ENCODE measurements around the gene DCST2.

The DCST2 gene

GRCh38 chr1:155008015-155008941 lies 25.3 kb downstream of the DCST2 start:
- no peak for DNase-seq

DNA sequence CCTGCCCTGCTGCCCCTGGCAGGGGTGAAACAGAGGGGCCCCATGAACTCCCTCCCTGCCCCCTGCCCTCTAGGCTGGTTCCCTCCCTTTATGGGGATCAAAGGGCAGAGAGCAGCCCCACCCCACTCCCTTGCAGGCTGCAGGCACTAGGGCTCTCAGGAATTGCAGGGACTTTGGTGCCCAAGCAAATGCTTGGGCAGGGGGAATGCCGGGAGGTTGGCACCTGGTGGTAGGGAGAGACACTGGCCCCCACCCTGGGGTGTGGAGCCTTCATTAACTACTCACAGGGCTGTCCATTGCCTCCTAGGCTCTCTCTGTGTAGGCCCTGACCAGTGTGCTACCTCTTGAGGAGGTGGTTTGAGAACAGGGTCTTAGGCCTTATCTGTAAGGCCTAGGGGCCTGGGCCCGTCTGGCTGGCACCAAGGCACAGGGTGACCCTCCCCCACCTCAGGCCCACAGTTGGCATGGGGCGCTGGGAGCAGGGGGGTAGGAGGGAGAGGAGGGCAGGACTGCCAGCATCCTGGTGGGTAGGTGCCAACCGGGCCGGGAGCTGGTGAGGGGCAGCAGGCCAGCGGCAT lies 26.2 kb downstream of the DCST2 start:
- no peak for DNase-seq

GRCh38 chr1:155006601-155007101 lies 26.9 kb downstream of the DCST2 start:
- DNase-seq, result no peak

DNA sequence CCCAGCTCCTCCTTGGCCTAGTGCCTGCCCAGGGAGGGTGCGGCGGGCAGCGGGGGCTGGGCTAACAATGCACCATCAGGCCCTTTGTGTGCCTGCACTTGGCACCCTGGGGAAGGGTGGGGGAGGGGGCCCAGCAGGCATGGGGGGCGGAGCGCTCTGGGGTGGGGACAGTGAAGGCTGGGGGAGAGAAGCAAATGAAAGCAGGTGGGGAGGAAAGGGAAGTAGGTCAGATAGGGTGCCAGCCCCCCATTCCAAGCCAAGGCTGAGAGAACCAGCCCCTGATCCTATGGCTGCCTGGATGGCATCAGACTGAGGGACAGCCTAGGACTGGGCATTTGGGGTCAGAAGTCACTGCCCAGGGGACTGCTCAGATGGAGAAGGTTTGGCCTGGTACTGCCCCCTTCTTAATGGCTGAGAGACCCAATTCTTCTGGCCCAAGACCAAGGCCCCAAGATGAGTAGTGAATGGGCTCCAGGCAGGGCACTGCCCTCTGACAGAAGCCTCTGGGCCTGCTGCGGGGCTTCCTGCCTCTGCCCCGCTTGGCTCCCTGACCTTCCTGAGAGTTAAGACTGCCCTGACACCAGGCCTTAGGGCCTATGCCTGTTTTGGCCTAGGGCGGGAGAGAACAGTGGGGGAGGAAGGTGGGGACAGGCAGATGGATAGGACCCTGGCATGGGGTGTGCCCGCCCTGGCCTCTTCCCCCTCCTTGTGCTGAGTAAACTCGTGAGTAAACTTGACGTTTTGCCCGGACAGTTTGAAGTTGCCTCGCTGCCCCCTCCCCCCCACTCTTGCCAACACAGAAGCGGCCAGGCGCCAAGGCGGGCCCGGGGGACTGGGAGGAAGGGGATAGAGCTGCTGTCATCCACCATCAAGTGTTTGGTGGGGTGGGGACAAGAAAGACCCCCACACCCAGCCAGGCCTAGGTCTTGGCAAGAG lies 28.2 kb downstream of the DCST2 start:
- DNase-seq, result no peak

- no peak for DNase-seq
Observed at GRCh38 chr1:155004352-155005075, 29.1 kb downstream of the DCST2 start.

GRCh38 chr1:155003766-155004351 lies 29.7 kb downstream of the DCST2 start:
- no peak for DNase-seq

DNA sequence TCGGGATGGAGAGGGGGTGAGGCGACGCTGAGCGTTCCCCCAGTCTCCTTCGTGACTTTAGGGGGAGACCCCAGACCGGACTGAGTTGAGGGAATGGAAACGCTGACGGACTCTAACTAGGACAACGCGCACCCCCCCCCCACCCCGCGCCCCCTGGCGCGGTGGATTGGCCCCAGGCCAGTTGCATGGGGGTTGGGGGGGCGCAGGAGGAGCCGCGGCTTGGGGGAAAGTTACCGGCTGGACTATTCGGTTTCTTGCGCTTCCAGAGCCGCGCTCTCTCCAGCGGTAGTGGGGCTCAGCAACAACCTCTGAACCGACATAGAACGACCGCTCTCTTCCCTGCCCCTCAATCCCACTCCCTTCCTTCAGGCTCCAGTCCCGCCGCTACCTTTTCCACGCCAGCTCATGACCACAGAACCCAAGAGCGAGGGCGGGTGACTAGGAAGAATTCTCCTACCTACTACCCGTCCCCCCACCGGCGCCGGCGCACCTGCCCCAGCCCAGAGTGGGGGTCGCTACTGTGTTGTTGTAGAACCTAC lies 30.3 kb downstream of the DCST2 start:
- no peak for DNase-seq

DNA sequence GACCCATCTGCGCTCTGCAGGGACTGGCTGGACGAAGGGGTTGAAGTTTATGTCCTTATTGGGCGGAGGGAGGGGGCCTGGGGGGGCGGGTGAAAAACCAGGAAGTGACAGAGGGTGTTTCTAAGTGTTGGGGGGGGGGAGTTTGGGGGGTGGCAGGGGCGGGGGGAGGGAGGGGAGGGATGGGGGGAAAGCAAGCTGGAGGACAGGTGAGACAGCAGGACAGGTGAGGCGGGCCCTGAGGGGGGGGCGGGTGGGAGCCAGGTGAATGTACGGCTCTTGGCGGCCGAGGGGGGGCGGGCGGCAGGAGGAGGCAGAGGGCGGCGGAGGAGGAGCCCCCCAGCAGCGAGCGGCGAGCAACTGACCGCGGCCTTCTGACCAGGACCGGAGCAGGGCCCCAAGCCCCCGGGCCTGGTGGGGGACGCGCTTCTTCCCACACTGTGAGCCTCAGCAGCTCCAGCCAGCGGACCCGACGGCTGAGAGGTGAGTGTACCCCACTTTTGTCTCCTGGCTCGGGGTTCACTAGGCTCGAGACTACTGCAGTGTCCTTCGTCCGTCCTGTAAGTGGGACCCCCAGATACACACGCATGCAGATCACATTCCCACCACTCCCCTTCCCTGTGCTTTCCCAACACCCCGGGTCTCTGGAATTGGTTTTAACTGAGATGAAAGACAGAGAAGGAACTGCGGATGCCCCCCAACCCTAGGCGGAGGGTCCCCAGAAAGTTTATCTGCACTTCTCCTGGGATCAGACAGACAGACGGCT lies 30.9 kb downstream of the DCST2 start, which contains the start of gene ZBTB7B:
ZBTB7B (plus strand) TSS at position 339 of the 763 bp plus-strand sequence. CDS start 11,859 bp downstream, outside the sequence.
- DNase-seq, result no peak

DNA sequence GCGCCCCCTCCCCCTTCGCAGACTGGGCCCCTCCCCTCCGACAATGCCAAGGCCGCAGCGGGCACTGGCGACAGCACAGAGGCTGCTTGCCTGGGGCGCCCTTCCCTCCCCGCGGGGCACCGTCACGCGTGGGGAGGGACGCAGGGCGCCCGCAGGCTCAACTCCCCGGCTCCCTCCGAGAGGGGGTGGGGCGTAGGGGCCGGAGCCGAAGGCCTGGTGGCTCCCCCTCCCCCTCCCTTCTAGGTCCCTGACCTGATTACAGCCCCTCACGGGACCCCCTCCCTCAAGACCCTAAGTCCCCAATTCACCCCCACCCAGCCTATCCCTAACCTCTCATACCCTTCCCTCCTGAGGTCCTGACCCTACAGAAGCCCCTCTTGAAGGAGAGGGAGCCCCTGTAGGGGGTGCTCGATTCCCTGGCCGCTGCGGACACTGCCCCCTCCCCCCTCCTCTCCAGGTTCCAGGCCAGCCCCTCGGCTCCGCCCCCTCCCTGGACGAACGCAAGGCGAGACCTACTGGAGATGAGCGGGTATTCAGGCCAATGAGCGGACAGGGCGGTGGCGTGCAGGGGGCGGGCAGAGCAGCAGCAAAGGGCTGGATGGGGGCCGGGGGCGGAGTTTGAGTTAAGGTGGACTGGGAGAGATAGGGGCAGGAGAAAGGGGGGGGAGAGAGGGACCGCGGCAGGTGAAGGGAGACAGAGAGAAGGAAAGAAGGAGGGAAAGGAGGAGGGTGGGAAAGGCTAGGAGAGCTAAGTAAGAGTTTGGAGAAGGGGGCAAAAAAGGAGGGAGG lies 31.7 kb downstream of the DCST2 start:
- DNase-seq, result peak; percentile 97

- DNase-seq, result no peak
Observed at GRCh38 chr1:155001425-155001674, 32.2 kb downstream of the DCST2 start.

GRCh38 chr1:155000726-155001424 lies 32.7 kb downstream of the DCST2 start:
- DNase-seq, result peak; percentile 85

- DNase-seq, result no peak
Observed at GRCh38 chr1:155000411-155000725, 33.2 kb downstream of the DCST2 start.

DNA sequence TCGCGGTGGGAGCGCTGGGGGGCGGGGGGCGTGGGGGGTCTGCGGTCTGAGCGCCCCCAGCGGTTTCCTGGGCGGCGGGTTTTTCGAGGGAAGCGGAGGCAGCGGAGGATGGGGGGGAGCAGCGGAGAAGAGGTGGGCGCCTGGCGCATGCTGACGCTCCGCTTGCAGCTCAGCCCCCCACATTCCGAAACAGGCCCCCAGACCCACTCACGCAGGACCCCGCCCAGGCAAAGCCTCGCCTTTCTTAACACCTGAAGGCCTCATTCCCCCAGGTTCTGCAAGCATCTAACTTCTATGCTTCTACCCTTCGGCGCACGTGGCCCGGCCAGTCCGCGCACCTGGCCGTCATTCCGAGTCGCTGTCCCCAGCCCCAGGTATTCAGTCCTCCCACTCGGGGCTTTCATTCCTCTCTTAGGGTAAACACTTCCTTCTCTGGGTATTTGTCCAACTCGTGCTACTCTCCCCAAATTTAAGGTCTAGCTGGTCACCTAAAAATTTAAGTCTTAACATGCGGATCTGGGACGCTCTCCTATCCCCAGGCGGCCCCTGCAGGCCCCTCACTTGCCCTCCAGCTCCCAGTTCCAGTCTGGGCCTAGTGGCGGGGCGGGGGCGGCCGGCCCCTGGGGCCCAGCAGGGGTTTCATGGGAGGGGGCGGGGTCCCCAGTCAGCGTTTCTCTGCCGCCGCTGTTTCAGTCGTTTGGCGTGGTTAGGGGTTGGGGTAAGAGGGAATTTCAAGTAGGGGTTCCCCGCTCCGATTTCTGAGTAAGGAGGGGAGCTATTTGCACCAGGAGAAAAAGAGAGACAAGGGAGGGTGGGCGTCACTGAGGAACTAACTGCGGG lies 33.8 kb downstream of the DCST2 start:
- peak; percentile 35 for DNase-seq

DNA sequence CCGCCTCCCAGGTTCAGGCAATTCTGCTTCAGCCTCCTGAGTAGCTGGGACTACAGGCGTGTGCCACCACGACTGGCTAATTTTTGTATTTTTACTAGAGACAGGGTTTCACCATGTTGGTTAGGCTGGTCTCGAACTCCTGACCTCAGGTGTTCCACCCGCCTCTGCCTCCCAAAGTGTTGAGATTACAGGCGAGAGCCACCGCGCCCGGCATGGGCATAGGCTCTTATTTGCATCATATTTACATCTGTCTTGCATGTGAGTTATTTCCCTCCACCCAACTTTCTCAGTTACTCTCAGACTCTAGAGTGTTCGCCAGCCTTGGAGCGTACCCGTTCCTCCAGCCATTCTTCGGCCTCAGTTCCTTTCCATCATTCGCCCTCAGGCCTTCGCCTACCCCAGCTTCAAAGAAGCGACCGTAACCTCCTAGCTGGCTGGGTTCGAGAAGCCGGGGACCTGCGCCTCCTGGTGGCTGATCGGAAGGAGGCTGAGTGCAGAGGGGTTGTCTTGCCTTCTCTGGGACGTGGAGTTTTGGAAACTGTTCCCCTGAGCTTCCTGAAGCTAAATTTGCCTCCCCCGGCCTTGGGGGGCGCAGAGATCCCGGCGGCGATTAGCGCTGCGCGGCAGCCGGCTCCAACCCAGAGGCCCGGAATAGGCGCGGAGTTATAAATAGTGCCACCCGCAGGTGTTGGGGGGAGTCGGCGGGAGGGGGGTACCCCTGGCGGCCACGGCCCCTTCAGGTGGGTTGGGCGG lies 34.6 kb downstream of the DCST2 start:
- DNase-seq, result peak; percentile 24

DNA sequence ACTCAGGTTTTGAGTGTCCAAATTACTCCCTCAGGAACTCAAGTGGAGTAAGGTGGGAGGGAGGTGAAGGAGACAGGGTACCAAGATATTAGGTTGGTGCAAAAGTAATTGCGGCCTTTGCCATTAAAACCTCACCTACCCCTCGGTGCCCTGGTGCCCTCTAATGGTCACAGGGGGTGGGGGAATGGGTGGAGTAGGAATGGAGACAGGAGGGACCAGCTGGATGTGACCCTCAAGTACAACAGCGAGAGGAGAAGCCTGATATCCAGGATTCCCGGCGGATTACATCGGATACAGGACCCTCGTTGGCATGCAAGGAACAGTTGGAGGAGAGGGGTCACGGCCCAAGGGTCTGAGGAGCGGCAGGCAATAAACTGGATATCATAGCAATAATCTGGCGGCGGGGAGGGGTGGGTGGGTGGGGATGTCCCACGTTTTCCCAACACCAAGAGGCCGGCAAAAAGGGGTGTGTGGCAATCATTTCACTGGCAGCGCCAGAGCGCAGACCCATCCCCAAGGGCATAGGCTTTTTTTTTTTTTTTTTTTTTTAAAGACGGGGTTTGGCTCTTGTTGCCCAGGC lies 35.3 kb downstream of the DCST2 start:
- no peak for DNase-seq

- DNase-seq, result no peak
Observed at GRCh38 chr1:154996966-154997701, 36.4 kb downstream of the DCST2 start.
